ENCODE measurements around the gene CDK8. TPM values are rescaled to one million over a fixed set of nuclear protein-coding genes. Genes with fewer than 3 reads are reported as not detected.
A peak's percentile ranks its signal among the peaks of the same experiment; 100 is the strongest.

Gene CDK8
- polyA plus RNA-seq (2011; rRNA removed) (15.9 and 18.8 TPM in 2 replicates), polyA minus RNA-seq (2011; rRNA and poly(A)+ RNA removed) (29.7 and 30.5 TPM in 2 replicates)

DNA sequence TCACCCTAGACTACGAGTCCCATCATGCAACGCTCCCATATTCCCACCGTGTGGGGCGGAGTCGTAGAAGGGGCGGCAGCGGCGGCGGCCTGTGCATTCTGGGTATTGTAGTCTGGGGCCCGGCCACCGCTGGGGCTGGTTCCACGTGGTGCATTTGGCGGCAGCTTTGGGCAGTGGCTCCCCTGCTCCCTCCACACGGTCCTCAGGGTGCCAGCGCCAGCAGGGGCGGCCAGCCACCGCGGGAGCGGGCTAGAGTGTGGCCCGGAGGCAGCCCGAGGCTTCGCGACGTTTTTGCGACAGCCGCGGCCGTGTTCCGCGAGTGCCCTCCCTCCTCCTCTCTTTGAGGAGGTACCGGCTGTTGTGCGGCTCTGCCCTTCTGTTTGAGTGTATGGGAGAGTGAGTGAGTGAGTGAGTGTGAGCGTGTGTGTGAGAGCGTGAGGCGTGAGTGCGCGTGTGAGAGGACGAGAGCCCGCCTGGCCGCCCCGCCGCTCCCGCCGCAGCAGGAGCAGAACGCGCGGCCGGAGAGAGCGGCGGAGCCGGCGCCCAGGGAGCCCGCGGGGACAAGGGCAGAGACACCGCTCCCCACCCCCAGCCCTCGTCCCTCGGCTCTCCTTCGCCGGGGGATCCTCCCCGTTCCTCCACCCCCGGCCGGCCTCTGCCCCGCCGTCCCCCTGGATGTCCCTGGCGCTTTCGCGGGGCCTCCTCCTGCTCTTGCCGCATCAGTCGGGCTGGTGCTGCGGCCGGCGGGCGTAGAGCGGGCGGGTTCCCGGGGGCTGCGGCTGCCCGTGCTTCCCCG, at the start of gene CDK8:
Gene CDK8 (plus strand): TSS at position 343 of the 796 bp plus-strand sequence. CDS start 513 bp downstream, outside the sequence.
- POLR2A ChIA-PET: no interaction called here
- Histone ChIP-seq H3K27me3 (ENCODE audit: control insufficient read depth, insufficient read depth, low read length) (peaks cover 4% of the 10 kb centered on the region), H3K9me3 (ENCODE audit: control insufficient read depth, insufficient read depth, low read length) (no peaks in the 10 kb centered on the region), H3K4me3 (ENCODE audit: low read depth, low read length) (peak within 1 kb of the TSS; percentile 91), H3K27ac (ENCODE audit: low read depth, low read length) (peak within 1 kb of the TSS; percentile 84)
- CTCF ChIA-PET: interaction anchor here (0.5 to 1.5 kb wide), 6 partner anchors 29 to 444 kb away, joined by 3 to 5 read pairs (median 3); no protein-coding TSS in a partner anchor
- peak; percentile 59 for DNase-seq (ENCODE audit: low read depth, low spot score)
- TF ChIP-seq, protein P1, sequence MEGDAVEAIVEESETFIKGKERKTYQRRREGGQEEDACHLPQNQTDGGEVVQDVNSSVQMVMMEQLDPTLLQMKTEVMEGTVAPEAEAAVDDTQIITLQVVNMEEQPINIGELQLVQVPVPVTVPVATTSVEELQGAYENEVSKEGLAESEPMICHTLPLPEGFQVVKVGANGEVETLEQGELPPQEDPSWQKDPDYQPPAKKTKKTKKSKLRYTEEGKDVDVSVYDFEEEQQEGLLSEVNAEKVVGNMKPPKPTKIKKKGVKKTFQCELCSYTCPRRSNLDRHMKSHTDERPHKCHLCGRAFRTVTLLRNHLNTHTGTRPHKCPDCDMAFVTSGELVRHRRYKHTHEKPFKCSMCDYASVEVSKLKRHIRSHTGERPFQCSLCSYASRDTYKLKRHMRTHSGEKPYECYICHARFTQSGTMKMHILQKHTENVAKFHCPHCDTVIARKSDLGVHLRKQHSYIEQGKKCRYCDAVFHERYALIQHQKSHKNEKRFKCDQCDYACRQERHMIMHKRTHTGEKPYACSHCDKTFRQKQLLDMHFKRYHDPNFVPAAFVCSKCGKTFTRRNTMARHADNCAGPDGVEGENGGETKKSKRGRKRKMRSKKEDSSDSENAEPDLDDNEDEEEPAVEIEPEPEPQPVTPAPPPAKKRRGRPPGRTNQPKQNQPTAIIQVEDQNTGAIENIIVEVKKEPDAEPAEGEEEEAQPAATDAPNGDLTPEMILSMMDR (IDR thresholded peaks at IDR 0.05; ENCODE audit: low read depth, low read length): no peak

DNA sequence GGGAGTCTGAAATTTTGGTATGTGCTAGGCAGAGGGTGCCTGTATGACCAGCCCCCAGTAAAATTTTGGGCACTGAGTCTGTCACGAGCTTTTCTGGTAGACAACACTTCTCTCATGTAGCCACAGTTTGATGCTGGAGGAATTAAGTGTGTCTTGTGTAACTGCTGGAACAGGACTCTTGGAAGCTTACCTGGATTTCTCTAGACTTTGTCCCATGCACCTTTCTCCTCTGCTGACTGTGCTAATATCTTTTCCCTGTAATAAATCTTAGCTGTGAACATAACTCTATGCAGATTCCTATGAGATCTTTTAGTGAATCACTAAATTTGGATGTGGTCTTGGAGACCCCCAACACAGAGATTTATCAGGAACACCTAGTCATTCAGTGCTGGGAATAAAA, 45.6 kb upstream of the CDK8 start:
- Histone ChIP-seq H3K4me3 (ENCODE audit: low read depth, low read length) (no peak overlapping the region), H3K27ac (ENCODE audit: low read depth, low read length) (no peak overlapping the region), H3K27me3 (ENCODE audit: control insufficient read depth, insufficient read depth, low read length) (no peaks in the 10 kb centered on the region), H3K9me3 (ENCODE audit: control insufficient read depth, insufficient read depth, low read length) (no peaks in the 10 kb centered on the region)
- POLR2A ChIA-PET: no interaction called here
- TF ChIP-seq, protein P1 (IDR thresholded peaks at IDR 0.05; ENCODE audit: low read depth, low read length): no peak
- DNase-seq (ENCODE audit: low read depth, low spot score): no peak
- CTCF ChIA-PET: interaction anchor here (1.0 kb wide), 1 partner anchor 274 kb away, joined by 4 read pairs; no protein-coding TSS in a partner anchor

DNA sequence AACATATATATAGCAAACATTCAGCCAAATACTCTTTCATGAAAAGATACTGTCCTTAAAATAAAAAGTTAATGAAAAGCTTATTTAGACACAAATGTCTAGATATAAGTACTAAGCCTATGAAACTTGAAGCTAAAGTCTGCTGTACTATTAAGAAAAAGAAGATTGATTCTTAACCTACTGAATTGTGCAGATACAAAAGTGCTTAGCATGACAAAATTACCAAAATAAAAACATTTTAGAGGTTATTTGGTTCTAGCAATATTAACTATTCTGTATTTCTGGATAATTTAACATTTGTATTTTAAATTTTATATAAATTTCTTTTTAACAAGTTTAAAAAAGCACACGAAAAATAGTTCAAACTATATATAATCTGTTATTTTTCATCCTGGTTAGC, 40.6 kb upstream of the CDK8 start:
- DNase-seq (ENCODE audit: low read depth, low spot score): no peak
- H3K27ac ChIP-seq (ENCODE audit: low read depth, low read length): no peak overlapping the region
- H3K9me3 ChIP-seq (ENCODE audit: control insufficient read depth, insufficient read depth, low read length): no peaks in the 10 kb centered on the region
- H3K4me3 ChIP-seq (ENCODE audit: low read depth, low read length): no peak overlapping the region
- no peaks in the 10 kb centered on the region for H3K27me3 ChIP-seq (ENCODE audit: control insufficient read depth, insufficient read depth, low read length)
- CTCF ChIA-PET: no interaction called here
- TF ChIP-seq, protein P1 (IDR thresholded peaks at IDR 0.05; ENCODE audit: low read depth, low read length): no peak
- POLR2A ChIA-PET: interaction anchor here (1.4 kb wide), 1 partner anchor 9 kb away, joined by 4 read pairs; the partner anchor contains the start of gene RNF6

DNA sequence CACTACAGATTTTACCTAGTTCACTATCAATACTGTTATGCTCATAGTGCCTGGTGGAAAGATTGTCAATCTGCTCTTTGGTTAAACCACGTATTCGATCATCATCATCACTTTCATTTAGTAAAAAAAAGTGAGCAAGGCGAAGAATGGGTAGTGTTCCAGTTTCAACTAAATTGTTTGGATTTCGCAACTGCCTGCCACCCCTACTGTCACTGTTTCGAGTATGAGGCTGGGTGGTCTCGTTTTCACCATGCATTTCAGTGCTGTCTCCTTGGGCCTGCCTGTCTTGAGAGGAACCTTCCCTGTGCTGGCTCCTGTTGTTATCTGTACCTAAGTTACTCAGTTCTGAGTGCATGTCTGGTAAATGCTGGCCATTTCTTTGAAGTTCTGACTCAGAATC, 39.9 kb upstream of the CDK8 start:
- no peak for DNase-seq (ENCODE audit: low read depth, low spot score)
- TF ChIP-seq, protein P1 (IDR thresholded peaks at IDR 0.05; ENCODE audit: low read depth, low read length): no peak
- POLR2A ChIA-PET: interaction anchor here (1.4 kb wide), 1 partner anchor 8 kb away, joined by 4 read pairs; the partner anchor contains the start of gene RNF6
- H3K4me3 ChIP-seq (ENCODE audit: low read depth, low read length): no peak overlapping the region
- H3K27me3 ChIP-seq (ENCODE audit: control insufficient read depth, insufficient read depth, low read length): no peaks in the 10 kb centered on the region
- CTCF ChIA-PET: no interaction called here
- H3K27ac ChIP-seq (ENCODE audit: low read depth, low read length): no peak overlapping the region
- no peaks in the 10 kb centered on the region for H3K9me3 ChIP-seq (ENCODE audit: control insufficient read depth, insufficient read depth, low read length)

DNA sequence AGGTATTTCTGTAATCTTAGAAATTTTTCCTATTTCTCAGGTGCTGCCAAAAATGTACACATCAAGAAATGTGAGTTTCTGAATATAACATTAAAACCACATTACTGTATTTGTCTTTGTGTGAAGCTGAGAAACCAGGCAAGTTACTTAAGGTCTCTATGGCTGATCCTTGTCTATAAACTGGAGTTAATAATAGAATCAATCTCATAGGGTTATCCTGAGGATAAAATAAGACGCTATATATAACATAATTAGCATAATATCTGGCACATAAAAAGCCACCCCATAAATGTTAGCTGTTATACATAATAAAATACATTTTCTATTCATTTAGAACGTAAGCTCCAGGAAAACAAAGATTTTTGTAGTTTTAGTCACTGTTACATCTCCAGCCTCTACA, 37.9 kb upstream of the CDK8 start:
- TF ChIP-seq, protein P1 (IDR thresholded peaks at IDR 0.05; ENCODE audit: low read depth, low read length): no peak
- no peaks in the 10 kb centered on the region for H3K9me3 ChIP-seq (ENCODE audit: control insufficient read depth, insufficient read depth, low read length)
- H3K27me3 ChIP-seq (ENCODE audit: control insufficient read depth, insufficient read depth, low read length): no peaks in the 10 kb centered on the region
- ChIA-PET POLR2A (no interaction called here), CTCF (interaction anchor here (1.8 to 4.4 kb wide), 3 partner anchors 31 to 482 kb away, joined by 5 to 27 read pairs (median 8); no protein-coding TSS in a partner anchor)
- H3K4me3 ChIP-seq (ENCODE audit: low read depth, low read length): no peak overlapping the region
- no peak overlapping the region for H3K27ac ChIP-seq (ENCODE audit: low read depth, low read length)
- DNase-seq (ENCODE audit: low read depth, low spot score): no peak

Measured in AG04450 (cell line).